Measurements from ENCODE around the gene PIAS2.

GRCh38 chr18:46809145-46809544 lies 108.2 kb downstream of the PIAS2 start:
- TF ChIP-seq POLR2A (IDR thresholded peaks at IDR 0.05): no peak
- no peak for TF ChIP-seq CTCF (IDR thresholded peaks at IDR 0.05)

Data from Peyer's patch (tissue), 4 donors.